CD4-positive, alpha-beta T cell treated with Interleukin-1 beta for 1 hour (primary cell): ENCODE measurements around the gene IFT43.
A peak's percentile ranks its signal among the peaks of the same experiment; 100 is the strongest.
"Not testable (repeated sequence)": the region's sequence is repeated elsewhere in the genome, so short reads cannot be mapped to it uniquely, and the experiment has no call there.

ENCODE experiments used
- DNase-seq, 2 donors: peaks; one replicate each; pipeline ENCODE4 v3.0.0-alpha.2; 2020 to 2022

The IFT43 gene

GRCh38 chr14:75981426-75982265 lies 3.9 kb upstream of the IFT43 start, which contains the start of gene TGFB3:
TGFB3 (minus strand) TSS chr14:75981995; CDS start chr14:75980893, 1,102 bp downstream.
- DNase-seq, result peak; percentile 67 to 72

- DNase-seq, result peak; percentile 77 to 82
Measured at GRCh38 chr14:75982266-75983018, 3.1 kb upstream of the IFT43 start.

GRCh38 chr14:75983019-75983358 lies 2.6 kb upstream of the IFT43 start:
- DNase-seq, result no peak

DNA sequence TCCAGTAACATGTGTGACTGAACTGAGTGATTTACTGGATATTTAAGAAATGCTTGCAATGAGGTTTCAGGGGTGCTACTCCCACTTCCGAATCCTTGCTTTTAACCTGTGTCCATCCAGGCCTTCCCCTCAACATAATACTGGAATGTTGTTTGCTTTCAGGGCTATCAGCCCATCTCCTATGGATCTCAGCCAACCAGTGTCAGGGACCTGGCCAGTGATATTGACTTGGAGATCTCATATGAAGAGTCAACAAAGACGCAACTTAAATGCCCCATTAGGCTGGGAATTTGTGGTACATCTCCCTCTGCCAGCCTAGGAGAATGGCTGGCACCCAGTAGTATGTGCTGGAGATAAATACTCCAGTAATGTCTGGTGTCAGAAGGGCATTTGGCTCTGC lies 889 bp upstream of the IFT43 start:
- DNase-seq, result no peak

- no peak for DNase-seq
Measured at GRCh38 chr14:75986439-75986765, 839 bp downstream of the IFT43 start.

DNA sequence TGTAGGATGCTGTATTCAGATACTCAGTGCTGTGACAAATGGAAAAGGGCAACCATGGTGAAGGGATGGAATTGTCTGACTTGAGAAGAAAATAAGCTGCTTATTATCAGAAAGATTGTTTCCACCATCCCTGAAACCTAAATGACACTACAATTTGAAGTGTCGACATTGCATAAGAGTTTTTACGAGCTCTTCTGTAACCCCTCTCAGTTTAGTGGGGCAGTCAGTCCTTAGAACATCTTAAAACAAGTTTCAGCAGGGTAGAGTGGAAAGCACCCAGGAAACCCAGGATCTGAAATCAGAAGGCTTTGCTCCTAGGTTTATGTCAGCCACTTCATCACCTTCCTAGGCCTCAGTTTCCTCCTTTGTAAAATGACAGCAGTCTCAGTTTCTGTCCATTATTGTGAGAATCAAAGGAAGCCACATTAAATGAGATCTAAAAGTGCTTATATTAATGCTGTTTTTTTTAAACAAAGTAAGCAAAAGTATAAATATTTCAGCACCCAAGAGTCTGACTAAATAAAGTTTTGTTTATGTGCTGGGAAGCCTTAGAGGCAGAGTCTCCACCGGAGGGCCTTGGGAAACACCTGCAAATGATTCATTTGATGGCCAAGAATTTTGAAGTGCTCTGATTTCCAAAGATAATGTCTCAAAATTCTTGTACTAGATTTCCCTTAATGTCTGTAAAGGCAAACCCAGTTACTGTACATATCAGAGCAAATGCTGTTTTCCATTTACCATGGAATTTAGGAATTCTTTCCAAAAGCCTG lies 1.8 kb downstream of the IFT43 start:
- no peak for DNase-seq

GRCh38 chr14:75989134-75989533 lies 3.6 kb downstream of the IFT43 start:
- DNase-seq, result no peak

DNA sequence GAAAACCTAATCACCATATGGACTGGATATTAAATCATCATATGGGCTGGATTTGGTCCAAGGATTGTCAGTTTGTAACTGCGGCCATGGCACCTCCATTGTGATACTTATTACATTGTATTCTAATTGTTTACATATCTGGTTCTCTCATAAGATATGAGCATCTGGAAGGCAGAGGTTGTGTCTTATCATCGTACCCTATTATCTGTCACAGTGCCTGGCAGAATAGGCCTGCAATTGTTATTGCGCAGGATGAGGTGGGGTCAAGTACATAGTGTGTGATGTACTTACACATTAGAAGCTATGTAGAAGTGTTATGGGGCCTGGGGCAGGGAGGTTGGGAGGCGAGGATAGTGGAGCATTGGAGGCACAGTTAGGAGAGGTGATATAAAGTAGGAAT lies 4.7 kb downstream of the IFT43 start:
- no peak for DNase-seq

DNA sequence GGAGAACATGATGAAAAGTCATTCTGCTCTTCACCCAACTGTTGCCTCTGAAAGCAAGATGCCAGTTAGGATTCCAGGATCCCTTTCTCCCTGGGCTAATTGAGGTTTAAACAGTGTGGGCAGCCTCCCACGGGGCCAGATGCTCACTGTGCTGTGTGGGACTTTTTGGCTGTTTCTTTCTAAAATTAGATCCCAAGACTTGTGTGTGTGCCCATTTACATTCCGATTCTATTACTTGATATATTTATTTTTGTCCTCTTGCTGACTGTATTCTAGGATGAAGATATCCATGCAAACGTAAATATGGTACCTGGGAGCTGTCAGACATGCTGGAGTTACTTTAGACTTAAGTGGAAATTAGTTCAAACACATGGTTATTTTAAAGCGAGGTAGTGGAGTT lies 6.2 kb downstream of the IFT43 start:
- no peak for DNase-seq

- no peak for DNase-seq
Measured at GRCh38 chr14:75993567-75994041, 8.0 kb downstream of the IFT43 start.

DNA sequence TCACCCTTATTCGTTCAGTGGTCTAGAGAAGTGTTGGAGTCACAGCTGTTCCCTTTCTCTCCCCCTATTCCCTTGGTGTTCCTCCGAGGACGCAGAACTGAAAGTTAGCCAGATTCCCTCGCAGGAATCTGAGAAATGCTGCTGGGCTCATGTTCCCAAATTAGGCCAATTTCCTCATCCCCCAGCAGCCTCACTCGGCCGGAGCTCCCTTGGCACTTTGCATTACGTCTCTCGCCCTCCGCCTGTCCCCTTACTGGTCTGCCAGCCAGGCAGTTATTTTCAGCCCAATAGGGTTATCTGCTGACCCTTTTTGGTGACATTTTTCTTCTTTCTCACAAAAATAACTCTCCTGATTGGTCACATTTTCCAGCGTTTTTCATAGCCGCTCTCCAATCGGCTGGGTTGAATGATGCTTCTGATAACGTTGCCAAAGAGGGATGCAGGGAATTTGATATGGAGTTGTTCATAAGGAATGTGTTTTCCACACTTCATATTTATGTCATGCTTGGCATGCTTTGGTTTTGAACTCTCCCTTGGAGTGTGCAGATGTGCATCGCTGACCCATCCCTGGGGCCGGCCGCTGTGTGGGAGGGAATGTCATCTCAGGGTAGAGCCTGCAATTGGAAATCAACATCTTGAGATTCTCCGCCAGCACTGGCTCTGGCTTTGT lies 9.9 kb downstream of the IFT43 start:
- no peak for DNase-seq

DNA sequence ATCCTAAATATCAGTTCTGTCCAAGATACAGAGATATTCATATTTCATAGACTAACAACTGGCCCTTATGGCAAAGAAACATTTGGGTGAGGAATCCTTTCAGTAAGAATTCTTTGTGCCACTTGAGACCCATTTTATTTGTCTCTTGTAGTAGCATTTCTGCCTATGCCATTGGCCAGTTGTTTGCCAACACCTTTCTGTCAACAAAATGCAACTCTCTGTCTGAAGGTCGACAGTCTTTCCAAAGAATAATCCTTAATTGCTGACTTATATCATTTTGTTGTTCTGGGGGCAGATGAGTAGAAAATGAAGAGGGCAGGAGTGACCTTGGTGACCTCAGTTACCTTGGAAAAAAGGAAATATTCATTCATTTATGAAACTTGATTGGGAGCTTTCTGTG lies 10.9 kb downstream of the IFT43 start:
- no peak for DNase-seq

GRCh38 chr14:75999511-76000190 lies 14.1 kb downstream of the IFT43 start:
- no peak for DNase-seq

DNA sequence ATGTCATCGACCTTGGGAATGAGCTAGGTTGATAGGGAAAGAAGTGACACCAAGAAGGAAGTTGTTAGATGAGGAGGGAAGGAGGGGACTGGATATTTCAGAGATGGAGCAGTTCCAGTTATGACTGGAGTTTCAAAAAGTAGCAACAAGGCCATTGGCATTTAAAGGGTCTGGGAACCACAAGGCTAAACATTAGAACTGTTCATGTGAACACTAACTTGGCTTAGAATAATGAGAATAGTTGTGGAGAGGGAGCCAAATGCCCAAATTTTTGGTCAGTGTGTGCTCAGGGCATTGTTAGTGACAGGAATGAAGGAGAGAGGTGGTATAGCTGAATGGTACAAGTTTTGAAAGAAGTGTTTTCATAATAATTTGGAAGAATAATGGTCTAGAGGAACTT lies 16.8 kb downstream of the IFT43 start:
- DNase-seq, result no peak

GRCh38 chr14:76006253-76006652 lies 20.7 kb downstream of the IFT43 start:
- DNase-seq, result no peak

GRCh38 chr14:76007379-76007778 lies 21.8 kb downstream of the IFT43 start:
- DNase-seq, result no peak

DNA sequence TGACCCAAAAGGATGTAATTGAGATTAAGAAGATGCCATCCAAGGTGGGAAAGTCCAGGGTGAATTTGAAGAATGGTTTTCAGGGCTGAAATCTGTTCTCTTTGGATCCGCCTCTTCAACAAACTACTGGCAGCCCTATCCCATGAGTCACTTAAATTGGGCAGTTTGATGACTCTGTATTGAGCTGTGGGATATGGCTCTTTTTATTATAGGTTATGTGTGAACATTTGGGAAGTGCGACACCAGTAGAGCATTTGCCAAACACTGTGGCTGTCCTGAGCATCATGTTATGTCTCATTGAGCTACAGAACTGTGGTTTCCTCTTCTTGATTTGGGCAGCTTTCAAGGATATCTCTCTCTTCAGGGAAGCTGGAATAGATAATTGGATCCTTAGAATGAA lies 22.3 kb downstream of the IFT43 start:
- DNase-seq, result no peak

DNA sequence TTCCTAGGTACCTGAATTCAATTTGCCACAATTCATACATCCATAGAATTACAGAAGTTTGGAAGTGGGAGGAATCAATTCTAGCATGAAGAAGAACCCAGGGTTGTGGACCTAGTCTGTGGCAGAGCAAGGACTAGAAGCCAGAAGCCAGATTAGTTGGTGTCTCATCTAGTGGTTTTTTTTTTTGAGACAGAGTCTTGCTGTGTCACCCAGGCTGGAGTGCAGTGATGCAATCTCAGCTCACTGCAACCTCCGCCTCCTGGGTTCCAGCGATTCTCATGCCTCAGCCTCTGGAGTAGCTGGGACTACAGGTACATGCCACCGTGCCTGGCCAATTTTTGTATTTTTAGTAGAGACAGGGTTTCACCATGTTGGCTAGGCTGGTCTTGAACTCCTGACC lies 24.1 kb downstream of the IFT43 start:
- not testable (repeated sequence) for DNase-seq

DNA sequence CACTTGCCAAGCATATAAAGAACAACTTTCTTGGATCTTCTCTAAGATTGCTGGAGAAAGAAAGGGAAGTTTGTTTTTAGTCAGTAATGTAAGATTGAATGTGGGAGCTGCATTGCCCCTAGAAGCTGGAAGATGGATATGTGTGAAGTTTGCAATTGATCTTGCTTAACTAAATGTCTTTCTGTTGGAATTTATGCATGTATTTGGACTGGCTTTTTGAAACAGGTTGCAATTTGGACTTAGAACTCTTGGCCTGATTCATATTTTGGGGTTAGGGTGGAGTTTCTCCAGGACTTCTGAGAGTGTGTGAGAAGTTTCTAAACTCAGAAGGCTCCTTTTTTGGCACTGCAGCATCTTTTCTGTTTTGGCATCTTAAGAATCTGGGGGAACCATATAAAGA lies 26.4 kb downstream of the IFT43 start:
- no peak for DNase-seq

- DNase-seq, result no peak
Measured at GRCh38 chr14:76012354-76012753, 26.8 kb downstream of the IFT43 start.

DNA sequence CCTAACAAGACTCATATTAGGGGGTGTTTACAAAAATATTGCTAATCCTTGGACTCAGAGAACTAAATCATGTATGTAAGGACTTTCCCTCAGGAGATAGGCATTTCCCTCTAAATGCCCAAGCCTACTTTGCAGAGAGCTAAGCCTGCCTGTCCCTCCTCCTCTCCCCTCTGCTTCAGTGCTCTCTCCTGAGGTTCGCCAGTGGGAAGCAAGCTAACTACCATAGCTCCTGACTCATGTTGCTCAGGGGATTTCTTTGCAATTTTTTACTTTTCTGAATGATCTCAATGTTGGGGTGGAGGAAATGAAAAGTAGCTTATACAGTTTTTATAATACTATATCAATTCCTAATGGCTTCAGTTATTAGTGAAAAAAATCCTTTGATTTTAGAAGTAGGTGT lies 29.6 kb downstream of the IFT43 start:
- DNase-seq, result no peak

DNA sequence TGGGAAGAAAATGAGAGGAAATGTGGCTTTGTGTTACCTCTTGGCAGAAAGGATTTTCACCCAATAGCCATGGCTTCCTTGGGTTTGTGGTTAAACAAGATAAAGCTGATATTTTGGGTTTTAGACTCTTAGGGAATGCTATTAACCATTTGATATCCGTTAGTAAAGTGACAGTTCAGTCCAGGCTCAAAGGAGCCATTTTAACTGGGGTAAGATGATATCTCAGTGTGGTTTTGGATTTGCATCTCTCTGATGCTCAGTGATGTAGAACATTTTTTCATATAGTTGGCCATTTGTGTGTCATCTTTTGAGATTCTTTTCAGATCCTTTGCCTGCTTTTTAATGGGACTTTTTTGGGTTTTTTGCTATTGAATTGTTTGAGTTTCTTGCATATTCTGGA lies 30.1 kb downstream of the IFT43 start:
- DNase-seq, result no peak
